ENCODE results near the gene CPXM2.

Gene CPXM2

GRCh38 chr10:123878666-123879303, 12.8 kb downstream of the CPXM2 start:
- H3K4me1 Mint-ChIP-seq = no peaks in the 10 kb centered on the region
- DNase-seq (no peak), ATAC-seq (replicated peaks) (no peak)
- no peak overlapping the region for H3K4me3 Mint-ChIP-seq
- H3K36me3 Mint-ChIP-seq = no peaks in the 10 kb centered on the region
- no peak overlapping the region for H3K27ac Mint-ChIP-seq
- peaks cover 0 to 3% of the 10 kb centered on the region in 2 donors for H3K9me3 Mint-ChIP-seq
- peaks cover 0 to 4% of the 10 kb centered on the region in 2 donors for H3K27me3 Mint-ChIP-seq

- Mint-ChIP-seq H3K4me3 (no peak overlapping the region), H3K27me3 (peaks cover 18 to 22% of the 10 kb centered on the region in 2 donors), H3K4me1 (no peaks in the 10 kb centered on the region), H3K9me3 (peaks cover 0 to 2% of the 10 kb centered on the region in 2 donors), H3K27ac (no peak overlapping the region), H3K36me3 (no peaks in the 10 kb centered on the region)
- no peak for DNase-seq
- ATAC-seq (replicated peaks) = no peak
Observed at GRCh38 chr10:123870260-123870659, 21.3 kb downstream of the CPXM2 start.

GRCh38 chr10:123869020-123869414, 22.6 kb downstream of the CPXM2 start:
- H3K4me1 Mint-ChIP-seq = no peaks in the 10 kb centered on the region
- H3K27me3 Mint-ChIP-seq = peaks cover 22 to 23% of the 10 kb centered on the region in 2 donors
- H3K4me3 Mint-ChIP-seq = no peak overlapping the region
- DNase-seq (no peak), ATAC-seq (replicated peaks) (no peak)
- H3K27ac Mint-ChIP-seq = no peak overlapping the region
- H3K36me3 Mint-ChIP-seq = no peaks in the 10 kb centered on the region
- H3K9me3 Mint-ChIP-seq = peaks cover 0 to 2% of the 10 kb centered on the region in 2 donors

GRCh38 chr10:123868038-123869019, 23.3 kb downstream of the CPXM2 start:
- DNase-seq (no peak), ATAC-seq (replicated peaks) (no peak)
- Mint-ChIP-seq H3K4me1 (no peaks in the 10 kb centered on the region), H3K9me3 (peaks cover 0 to under 1% of the 10 kb centered on the region in 2 donors), H3K36me3 (no peaks in the 10 kb centered on the region), H3K27ac (no peak overlapping the region), H3K4me3 (no peak overlapping the region), H3K27me3 (peaks cover 22 to 28% of the 10 kb centered on the region in 2 donors)

- Mint-ChIP-seq H3K9me3 (no peaks in the 10 kb centered on the region), H3K4me1 (no peaks in the 10 kb centered on the region), H3K27me3 (peaks cover 28 to 31% of the 10 kb centered on the region in 2 donors), H3K4me3 (no peak overlapping the region), H3K36me3 (no peaks in the 10 kb centered on the region), H3K27ac (no peak overlapping the region)
- ATAC-seq (replicated peaks) = no peak
- no peak for DNase-seq
Observed at GRCh38 chr10:123865880-123866279, 25.7 kb downstream of the CPXM2 start.

GRCh38 chr10:123865350-123865749, 26.3 kb downstream of the CPXM2 start:
- no peak for ATAC-seq (replicated peaks)
- no peaks in the 10 kb centered on the region for H3K9me3 Mint-ChIP-seq
- no peaks in the 10 kb centered on the region for H3K36me3 Mint-ChIP-seq
- no peaks in the 10 kb centered on the region for H3K4me1 Mint-ChIP-seq
- no peak overlapping the region for H3K27ac Mint-ChIP-seq
- peaks cover 26% of the 10 kb centered on the region in 2 donors for H3K27me3 Mint-ChIP-seq
- no peak overlapping the region for H3K4me3 Mint-ChIP-seq
- no peak for DNase-seq

GRCh38 chr10:123864923-123865322, 26.7 kb downstream of the CPXM2 start:
- Mint-ChIP-seq H3K4me3 (no peak overlapping the region), H3K36me3 (no peaks in the 10 kb centered on the region), H3K4me1 (no peaks in the 10 kb centered on the region), H3K27me3 (peaks cover 23% of the 10 kb centered on the region in 2 donors), H3K9me3 (no peaks in the 10 kb centered on the region), H3K27ac (no peak overlapping the region)
- ATAC-seq (replicated peaks) (no peak), DNase-seq (no peak)

- no peak for DNase-seq
- peaks cover 19 to 23% of the 10 kb centered on the region in 2 donors for H3K27me3 Mint-ChIP-seq
- H3K4me3 Mint-ChIP-seq = no peak overlapping the region
- no peaks in the 10 kb centered on the region for H3K36me3 Mint-ChIP-seq
- no peaks in the 10 kb centered on the region for H3K4me1 Mint-ChIP-seq
- no peaks in the 10 kb centered on the region for H3K9me3 Mint-ChIP-seq
- ATAC-seq (replicated peaks) = no peak
- H3K27ac Mint-ChIP-seq = no peak overlapping the region
Observed at GRCh38 chr10:123863721-123864482, 27.7 kb downstream of the CPXM2 start.

- no peak overlapping the region for H3K27ac Mint-ChIP-seq
- ATAC-seq (replicated peaks) (no peak), DNase-seq (no peak)
- H3K9me3 Mint-ChIP-seq = no peaks in the 10 kb centered on the region
- H3K4me3 Mint-ChIP-seq = no peak overlapping the region
- peaks cover 19 to 23% of the 10 kb centered on the region in 2 donors for H3K27me3 Mint-ChIP-seq
- no peaks in the 10 kb centered on the region for H3K4me1 Mint-ChIP-seq
- no peaks in the 10 kb centered on the region for H3K36me3 Mint-ChIP-seq
Observed at GRCh38 chr10:123863183-123863575, 28.4 kb downstream of the CPXM2 start.

- Mint-ChIP-seq H3K27me3 (peaks cover 19 to 23% of the 10 kb centered on the region in 2 donors), H3K27ac (no peak overlapping the region), H3K4me1 (no peaks in the 10 kb centered on the region), H3K4me3 (no peak overlapping the region), H3K36me3 (no peaks in the 10 kb centered on the region), H3K9me3 (no peaks in the 10 kb centered on the region)
- no peak for DNase-seq
- no peak for ATAC-seq (replicated peaks)
Observed at GRCh38 chr10:123862421-123863182, 29.0 kb downstream of the CPXM2 start.

- Mint-ChIP-seq H3K4me1 (no peaks in the 10 kb centered on the region), H3K27ac (no peak overlapping the region)
- ATAC-seq (replicated peaks) = no peak
Observed at GRCh38 chr10:123860856-123861255, 30.8 kb downstream of the CPXM2 start.

GRCh38 chr10:123860209-123860608, 31.4 kb downstream of the CPXM2 start:
- Mint-ChIP-seq H3K27ac (no peak overlapping the region), H3K36me3 (no peaks in the 10 kb centered on the region), H3K4me1 (no peaks in the 10 kb centered on the region), H3K9me3 (no peaks in the 10 kb centered on the region), H3K27me3 (peaks cover 9 to 18% of the 10 kb centered on the region in 2 donors), H3K4me3 (no peak overlapping the region)
- ATAC-seq (replicated peaks) = no peak
- DNase-seq = no peak

More at GRCh38 chr10:123860856-123861255, 30.8 kb downstream of the CPXM2 start:
- DNase-seq = no peak
- peaks cover 11 to 17% of the 10 kb centered on the region in 2 donors for H3K27me3 Mint-ChIP-seq
- H3K4me3 Mint-ChIP-seq = no peak overlapping the region
- no peaks in the 10 kb centered on the region for H3K36me3 Mint-ChIP-seq
- H3K9me3 Mint-ChIP-seq = no peaks in the 10 kb centered on the region

- H3K4me3 Mint-ChIP-seq = no peak overlapping the region
- no peak for DNase-seq
- peaks cover 9 to 22% of the 10 kb centered on the region in 2 donors for H3K27me3 Mint-ChIP-seq
- ATAC-seq (replicated peaks) = no peak
- no peak overlapping the region for H3K27ac Mint-ChIP-seq
- H3K4me1 Mint-ChIP-seq = no peaks in the 10 kb centered on the region
- no peaks in the 10 kb centered on the region for H3K9me3 Mint-ChIP-seq
- H3K36me3 Mint-ChIP-seq = no peaks in the 10 kb centered on the region
Observed at GRCh38 chr10:123859653-123860050, 32.0 kb downstream of the CPXM2 start.
